ENCODE measurements around the gene BRIP1.
"Not testable (repeated sequence)": the region's sequence is repeated elsewhere in the genome, so short reads cannot be mapped to it uniquely, and the experiment has no call there.

Gene BRIP1

GRCh38 chr17:61728297-61728836 lies 135.0 kb downstream of the BRIP1 start:
- DNase-seq (ENCODE audit: low spot score) = no peak

GRCh38 chr17:61727798-61728197 lies 135.5 kb downstream of the BRIP1 start:
- DNase-seq (ENCODE audit: low spot score) = not testable (repeated sequence)

DNA sequence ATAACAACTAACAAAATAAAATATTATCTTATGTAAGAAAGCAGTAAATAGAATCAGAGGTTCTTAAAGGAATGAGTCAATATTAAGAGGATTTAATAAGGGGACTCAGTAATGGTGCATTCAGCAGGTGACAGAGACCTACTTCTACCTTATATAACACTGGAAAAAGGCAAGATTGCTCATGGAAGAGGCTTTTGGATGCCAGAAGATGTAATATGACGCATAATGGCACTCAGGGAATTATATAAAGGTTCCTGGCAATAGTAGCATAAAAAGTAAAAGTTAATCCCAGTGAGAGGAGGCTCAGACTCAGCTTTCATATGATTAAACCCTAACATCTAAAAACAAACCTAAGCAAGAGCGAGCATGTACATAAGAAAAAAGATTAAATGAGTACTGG lies 136.4 kb downstream of the BRIP1 start:
- no peak for DNase-seq (ENCODE audit: low spot score)

DNA sequence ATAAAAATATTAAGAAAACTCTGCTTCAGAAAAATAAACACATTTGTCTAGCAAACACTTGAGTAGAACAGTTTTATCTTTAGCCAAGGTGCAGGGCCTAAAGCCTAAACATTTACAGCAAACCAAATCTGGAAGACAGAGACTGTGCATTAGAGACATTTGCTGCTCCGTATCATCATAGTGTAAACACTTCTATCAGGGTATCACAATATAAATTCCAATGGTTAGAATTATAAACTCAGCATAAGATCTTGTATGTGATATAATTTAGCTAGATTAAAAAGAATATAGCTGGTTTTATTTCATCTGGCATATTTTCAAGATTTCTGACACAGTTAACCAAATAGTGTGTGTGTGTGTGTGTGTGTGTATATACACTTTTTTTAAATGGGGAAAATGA lies 138.6 kb downstream of the BRIP1 start:
- no peak for DNase-seq (ENCODE audit: low spot score)

DNA sequence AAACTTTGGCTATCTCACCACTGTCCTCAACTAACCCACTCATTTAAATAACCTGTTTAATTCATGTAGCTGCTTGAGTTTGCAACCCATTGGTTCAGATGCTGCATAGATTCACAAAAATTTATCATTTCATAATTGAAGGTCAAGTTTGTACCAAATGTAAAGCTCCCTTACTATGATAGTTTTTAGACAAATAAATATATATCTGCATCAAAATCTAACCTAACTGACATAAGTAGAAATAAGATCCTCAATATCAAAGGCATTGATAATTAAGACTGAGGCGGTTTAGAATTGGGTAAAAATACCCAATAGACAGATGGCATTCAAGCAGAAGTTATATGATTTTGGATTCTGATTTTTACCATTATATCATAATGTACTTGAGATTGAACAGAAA lies 139.4 kb downstream of the BRIP1 start:
- DNase-seq (ENCODE audit: low spot score) = no peak

DNA sequence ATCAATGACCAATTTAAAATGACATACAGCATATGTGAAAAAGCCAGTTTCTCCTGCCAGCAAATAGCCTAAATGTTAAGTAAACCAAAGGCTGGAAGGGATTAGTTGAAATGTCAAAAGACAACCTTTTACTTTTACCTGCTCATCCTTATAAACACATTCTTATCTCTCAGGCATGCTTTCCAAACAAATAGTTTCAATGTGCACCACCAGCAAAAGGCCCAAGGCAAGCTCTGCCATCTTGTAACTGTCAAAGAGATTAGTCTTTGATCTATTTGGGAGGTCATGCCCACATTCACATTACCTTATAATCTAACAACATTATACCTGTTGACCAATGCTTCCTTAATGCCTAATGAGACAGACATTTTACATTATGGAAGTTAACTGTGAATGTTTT lies 140.1 kb downstream of the BRIP1 start:
- no peak for DNase-seq (ENCODE audit: low spot score)

DNA sequence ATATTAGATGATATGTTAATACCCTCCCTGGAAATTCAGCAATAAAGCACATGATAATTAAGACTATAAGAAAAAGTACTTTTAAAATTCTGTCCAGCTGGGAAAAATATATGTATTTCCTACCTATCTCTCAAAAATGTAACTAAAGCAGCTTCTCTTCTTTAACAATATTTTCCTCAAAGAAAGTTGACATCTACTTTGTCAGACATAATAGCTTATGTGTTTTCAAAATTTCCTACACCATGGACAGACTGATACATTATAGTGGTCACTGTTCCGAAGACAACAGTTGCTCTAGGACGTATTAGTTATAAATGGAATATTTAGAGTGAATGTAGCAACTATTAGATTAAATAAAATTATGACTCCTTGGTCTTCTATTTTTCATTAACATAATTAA lies 140.9 kb downstream of the BRIP1 start:
- DNase-seq (ENCODE audit: low spot score) = no peak

- no peak for DNase-seq (ENCODE audit: low spot score)
Measured at GRCh38 chr17:61720016-61720795, 143.1 kb downstream of the BRIP1 start.

DNA sequence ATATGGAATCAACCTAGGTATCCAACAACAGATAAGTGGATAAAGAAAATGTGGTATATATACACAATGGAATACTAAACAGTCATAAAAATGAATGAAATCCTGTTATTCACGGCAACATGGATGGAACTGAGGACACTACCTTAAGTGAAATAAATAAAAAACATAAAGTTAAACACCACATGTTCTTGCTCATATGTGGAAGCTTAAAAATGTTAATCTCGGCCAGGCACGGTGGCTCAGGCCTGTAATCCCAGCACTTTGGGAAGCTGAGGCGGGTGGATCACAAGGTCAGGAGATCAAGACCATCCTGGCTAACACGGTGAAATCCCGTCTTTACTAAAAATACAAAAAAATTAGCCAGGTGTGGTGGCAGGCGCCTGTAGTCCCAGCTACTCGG lies 144.1 kb downstream of the BRIP1 start:
- DNase-seq (ENCODE audit: low spot score) = not testable (repeated sequence)

- DNase-seq (ENCODE audit: low spot score) = no peak
Measured at GRCh38 chr17:61718022-61718421, 145.3 kb downstream of the BRIP1 start.

- no peak for DNase-seq (ENCODE audit: low spot score)
Measured at GRCh38 chr17:61717352-61717751, 146.0 kb downstream of the BRIP1 start.

DNA sequence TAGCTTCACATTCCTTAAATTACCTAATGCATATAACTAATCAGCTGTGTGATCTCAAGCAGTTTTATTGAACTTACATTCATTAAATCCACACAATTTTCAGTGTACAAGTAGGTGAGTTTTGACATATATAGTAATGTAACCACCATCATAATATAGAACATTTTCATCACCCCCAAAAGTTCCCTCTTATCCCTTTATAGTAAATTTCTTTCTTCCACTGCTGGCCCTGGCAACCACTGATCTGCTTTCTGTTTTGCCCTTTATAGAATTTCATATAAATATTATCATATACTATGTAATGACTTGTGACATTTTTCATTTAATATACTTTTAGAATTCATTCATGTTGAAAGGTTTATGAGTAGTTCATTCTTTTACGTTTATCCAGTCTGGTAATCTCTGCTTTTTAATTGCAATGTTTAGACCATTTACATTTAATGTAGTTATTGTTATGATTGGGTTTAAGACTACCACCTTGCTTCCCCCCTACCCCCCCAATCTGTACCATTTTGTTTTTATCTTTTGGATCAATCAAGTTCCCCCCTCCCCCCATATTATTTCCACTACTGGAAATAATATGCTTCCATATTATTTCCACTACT lies 147.0 kb downstream of the BRIP1 start:
- no peak for DNase-seq (ENCODE audit: low spot score)

DNA sequence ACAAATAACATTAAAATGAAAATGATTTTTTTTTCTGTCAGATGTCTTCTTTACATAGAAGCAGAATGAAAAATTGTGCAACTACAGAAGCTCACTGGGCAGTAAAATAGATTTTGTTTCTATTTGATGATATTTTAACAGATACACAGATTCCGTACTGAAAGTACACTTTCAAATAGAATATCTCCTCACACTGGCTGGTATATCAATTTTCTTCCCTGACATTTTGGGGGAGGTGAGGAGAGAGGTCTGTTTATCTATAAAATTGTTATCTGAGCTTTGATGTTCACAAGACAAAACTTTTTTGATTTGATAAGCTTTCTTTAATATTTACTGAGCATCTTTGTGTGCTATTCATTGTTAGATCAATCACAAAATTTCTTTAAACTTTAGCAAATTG lies 148.0 kb downstream of the BRIP1 start:
- DNase-seq (ENCODE audit: low spot score) = no peak

DNA sequence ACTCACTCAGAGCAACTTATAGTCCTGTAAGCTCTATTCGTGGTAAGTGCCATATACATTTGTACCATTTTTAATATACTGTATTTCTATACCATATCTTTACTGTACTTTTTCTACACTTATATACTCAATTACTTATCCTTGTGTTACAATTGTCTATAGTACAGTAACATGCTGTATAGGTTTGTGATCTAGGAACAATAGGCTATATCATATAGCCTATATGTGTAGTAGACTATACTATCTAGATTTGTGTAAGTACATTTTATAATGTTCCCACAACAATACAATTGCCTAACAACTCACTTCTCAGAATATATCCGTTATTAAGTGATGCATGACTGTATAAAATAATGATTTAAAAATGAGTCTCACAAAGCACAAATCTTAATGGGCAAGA lies 149.0 kb downstream of the BRIP1 start:
- DNase-seq (ENCODE audit: low spot score) = no peak

DNA sequence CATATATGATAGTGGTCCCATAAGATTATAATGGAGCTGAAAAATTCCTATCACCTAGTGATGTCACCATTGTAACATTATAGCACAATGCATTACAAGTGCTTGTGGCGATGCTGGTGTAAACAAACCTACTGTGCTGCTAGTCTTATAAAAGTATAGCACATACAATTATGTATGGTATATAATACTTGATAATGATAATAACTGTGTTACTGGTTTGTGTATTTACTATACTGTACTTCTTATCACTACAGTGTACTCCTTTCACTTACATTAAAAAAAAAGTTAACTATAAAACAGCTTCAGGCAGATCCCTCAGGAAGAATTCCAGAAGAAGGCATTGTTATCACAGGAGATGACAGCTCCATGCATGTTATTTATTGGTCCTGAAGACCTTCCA lies 150.3 kb downstream of the BRIP1 start:
- DNase-seq (ENCODE audit: low spot score) = no peak

GRCh38 chr17:61710546-61710945 lies 152.8 kb downstream of the BRIP1 start:
- DNase-seq (ENCODE audit: low spot score) = no peak

GRCh38 chr17:61709567-61709966 lies 153.8 kb downstream of the BRIP1 start:
- DNase-seq (ENCODE audit: low spot score) = no peak

- DNase-seq (ENCODE audit: low spot score) = no peak
Measured at GRCh38 chr17:61704935-61705449, 158.3 kb downstream of the BRIP1 start.

DNA sequence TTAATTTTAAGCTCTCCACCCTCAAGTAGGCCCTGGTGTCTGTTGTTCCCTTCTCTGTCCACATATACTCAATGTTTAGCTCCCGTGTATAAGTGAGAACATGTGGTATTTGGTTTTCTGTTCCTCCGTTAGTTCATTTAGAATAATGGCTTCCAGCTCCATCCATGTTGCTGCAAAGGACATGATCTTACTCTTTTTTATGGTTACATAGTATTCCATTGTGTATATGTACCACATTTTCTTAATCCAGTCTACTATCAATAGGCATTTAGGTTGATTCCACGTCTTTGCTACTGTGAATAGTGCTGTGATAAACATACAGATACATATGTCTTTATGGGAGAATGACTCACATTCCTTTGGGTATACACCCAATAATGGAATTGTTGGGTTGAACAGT lies 160.9 kb downstream of the BRIP1 start:
- no peak for DNase-seq (ENCODE audit: low spot score)

GRCh38 chr17:61701978-61702377 lies 161.3 kb downstream of the BRIP1 start:
- DNase-seq (ENCODE audit: low spot score) = no peak

GRCh38 chr17:61701334-61701733 lies 162.0 kb downstream of the BRIP1 start:
- DNase-seq (ENCODE audit: low spot score) = no peak

- DNase-seq (ENCODE audit: low spot score) = no peak
Measured at GRCh38 chr17:61700252-61700651, 163.1 kb downstream of the BRIP1 start.

DNA sequence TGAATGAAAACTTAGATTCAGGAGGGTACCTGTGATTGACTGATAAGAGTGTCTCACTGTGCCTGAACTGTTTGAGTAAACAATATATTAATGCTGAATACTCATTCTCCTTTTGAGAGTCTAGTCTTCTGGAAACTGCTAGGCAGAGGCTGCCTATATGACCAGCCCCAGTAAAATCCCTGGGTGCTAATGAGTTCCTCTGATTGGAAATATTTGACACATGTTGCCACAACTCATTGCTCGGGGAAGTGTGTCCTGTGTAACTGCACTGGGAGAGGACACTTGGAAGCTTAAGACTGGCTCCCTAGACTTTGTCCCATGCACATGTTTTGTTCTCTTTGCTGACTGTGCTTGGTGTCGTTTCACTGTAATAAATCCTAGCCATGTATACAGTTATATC lies 163.6 kb downstream of the BRIP1 start:
- no peak for DNase-seq (ENCODE audit: low spot score)

Measured in iPS-NIHi11 (cell line).